ENCODE measurements around the gene RB1. TPM values are rescaled to one million over a fixed set of nuclear protein-coding genes. Genes with fewer than 3 reads are reported as not detected.

Gene RB1
- total and polyA plus RNA-seq, 2 donors (not counting 3 experiments of a cell fraction or from before 2014, with no cell fraction given) = 8.0 to 41.2 TPM

- TF ChIP-seq MAX (IDR thresholded peaks at IDR 0.05; ENCODE audit: insufficient read depth, insufficient read length) (no peak), JUN (IDR thresholded peaks at IDR 0.05; ENCODE audit: borderline replicate concordance, insufficient read depth, insufficient read length, low read depth) (no peak), EZH2 (IDR thresholded peaks at IDR 0.05; ENCODE audit: borderline replicate concordance, low read depth, low read length, severe bottlenecking) (no peak), POLR2AphosphoS5 (IDR thresholded peaks at IDR 0.05; ENCODE audit: insufficient read depth, low read depth, low read length) (no peak), MYC (IDR thresholded peaks at IDR 0.05; ENCODE audit: low read depth, low read length) (no peak)
- FAIRE-seq (no peak), DNase-seq (ENCODE audit: low read depth, low spot score) (no peak)
- ChIA-PET CTCF (interaction anchor here (2.1 to 2.6 kb wide), 3 partner anchors 13 to 189 kb away, joined by 5 to 10 read pairs (median 5); no protein-coding TSS in a partner anchor), POLR2A (no interaction called here)
- BruUV-seq (replicated peaks) = no TSS peak
- H3K9me3 ChIP-seq (replicated peaks; ENCODE audit: control insufficient read depth, insufficient read depth, low read length) = no peaks in the 10 kb centered on the region
- no peak overlapping the region for H3K27ac ChIP-seq (ENCODE audit: insufficient read depth, low read depth, low read length)
- H3K36me3 ChIP-seq (ENCODE audit: control insufficient read depth in 2 of 2, extremely low read depth in 1 of 2, insufficient read depth in 2 of 2, low read length in 2 of 2) = peaks cover 0 to 2% of the 10 kb centered on the region in 2 experiments
- dilution Hi-C loops (cut with MboI; ENCODE audit: extremely low pct_ligation_motif_present, low sequenced_read_pairs) = no loop called here
- H3K4me3 ChIP-seq (replicated peaks in 1 of 3; ENCODE audit: insufficient read depth in 1 of 3, low read depth in 1 of 3, low read length in 3 of 3) = no peak overlapping the region
- no peak overlapping the region for H3K4me2 ChIP-seq (ENCODE audit: insufficient read depth, low read length)
- H2AFZ ChIP-seq (ENCODE audit: low read depth, low read length) = no peak overlapping the region
- no peak overlapping the region for H3K9ac ChIP-seq (replicated peaks; ENCODE audit: extremely low read depth, insufficient read depth, low read length)
- no peaks in the 10 kb centered on the region for H3K27me3 ChIP-seq (ENCODE audit: control insufficient read depth in 2 of 2, insufficient read depth in 2 of 2, low read length in 2 of 2)
- H3K79me2 ChIP-seq (ENCODE audit: control insufficient read depth, insufficient read depth, low read length) = no peaks in the 10 kb centered on the region
- no peaks in the 10 kb centered on the region for H4K20me1 ChIP-seq (replicated peaks; ENCODE audit: control insufficient read depth, extremely low read depth, insufficient read depth, low read length)
- intact Hi-C loops (cut with micrococcal nuclease) = no loop called here
- H3K4me1 ChIP-seq (ENCODE audit: control insufficient read depth, extremely low read depth, insufficient read depth, low read length) = no peaks in the 10 kb centered on the region
- no peaks in the 10 kb centered on the region for H3K9me1 ChIP-seq (replicated peaks; ENCODE audit: control insufficient read depth, extremely low read depth, insufficient read depth, low read length)
These were observed 87.7 kb downstream of the RB1 start for GRCh38 chr13:48391257-48391656.

- H3K4me2 ChIP-seq (ENCODE audit: insufficient read depth, low read length) = no peak overlapping the region
- H2AFZ ChIP-seq (ENCODE audit: low read depth, low read length) = no peak overlapping the region
- ChIA-PET CTCF (interaction anchor here (2.1 to 2.6 kb wide), 3 partner anchors 15 to 187 kb away, joined by 5 to 10 read pairs (median 5); no protein-coding TSS in a partner anchor), POLR2A (no interaction called here)
- H3K36me3 ChIP-seq (ENCODE audit: control insufficient read depth in 2 of 2, extremely low read depth in 1 of 2, insufficient read depth in 2 of 2, low read length in 2 of 2) = peaks cover 0 to 2% of the 10 kb centered on the region in 2 experiments
- H3K9me1 ChIP-seq (replicated peaks; ENCODE audit: control insufficient read depth, extremely low read depth, insufficient read depth, low read length) = no peaks in the 10 kb centered on the region
- intact Hi-C loops (cut with micrococcal nuclease) (no loop called here), dilution Hi-C loops (cut with MboI; ENCODE audit: extremely low pct_ligation_motif_present, low sequenced_read_pairs) (no loop called here)
- DNase-seq (ENCODE audit: low read depth, low spot score) = no peak
- H3K79me2 ChIP-seq (ENCODE audit: control insufficient read depth, insufficient read depth, low read length) = no peaks in the 10 kb centered on the region
- no peak overlapping the region for H3K9ac ChIP-seq (replicated peaks; ENCODE audit: extremely low read depth, insufficient read depth, low read length)
- no peak overlapping the region for H3K4me3 ChIP-seq (replicated peaks in 1 of 3; ENCODE audit: insufficient read depth in 1 of 3, low read depth in 1 of 3, low read length in 3 of 3)
- no peak for TF ChIP-seq EZH2 (IDR thresholded peaks at IDR 0.05; ENCODE audit: borderline replicate concordance, low read depth, low read length, severe bottlenecking)
- TF ChIP-seq MYC (IDR thresholded peaks at IDR 0.05; ENCODE audit: low read depth, low read length) = no peak
- no peak for TF ChIP-seq POLR2A (IDR thresholded peaks at IDR 0.05; ENCODE audit: low read depth, low read length)
- TF ChIP-seq POLR2AphosphoS5 (IDR thresholded peaks at IDR 0.05; ENCODE audit: insufficient read depth, low read depth, low read length) = no peak
- TF ChIP-seq CTCF (IDR thresholded peaks at IDR 0.05; ENCODE audit: extremely low read depth in 1 of 2, insufficient read depth in 1 of 2, low read depth in 1 of 2, low read length in 2 of 2) = no peak
- TF ChIP-seq MAX (IDR thresholded peaks at IDR 0.05; ENCODE audit: insufficient read depth, insufficient read length) = no peak
- TF ChIP-seq JUN (IDR thresholded peaks at IDR 0.05; ENCODE audit: borderline replicate concordance, insufficient read depth, insufficient read length, low read depth) = no peak
- TF ChIP-seq FOS (IDR thresholded peaks at IDR 0.05; ENCODE audit: borderline replicate concordance, insufficient read depth, low read length) = no peak
- TF ChIP-seq GATA2 (IDR thresholded peaks at IDR 0.05; ENCODE audit: insufficient read depth, insufficient read length, low read depth, low read length) = no peak
- no peak for FAIRE-seq
- H4K20me1 ChIP-seq (replicated peaks; ENCODE audit: control insufficient read depth, extremely low read depth, insufficient read depth, low read length) = no peaks in the 10 kb centered on the region
- BruUV-seq (replicated peaks) = no TSS peak
- H3K27ac ChIP-seq (ENCODE audit: insufficient read depth, low read depth, low read length) = no peak overlapping the region
- H3K4me1 ChIP-seq (ENCODE audit: control insufficient read depth, extremely low read depth, insufficient read depth, low read length) = peaks cover 3% of the 10 kb centered on the region
- H3K9me3 ChIP-seq (replicated peaks; ENCODE audit: control insufficient read depth, insufficient read depth, low read length) = no peaks in the 10 kb centered on the region
- H3K27me3 ChIP-seq (ENCODE audit: control insufficient read depth in 2 of 2, insufficient read depth in 2 of 2, low read length in 2 of 2) = no peaks in the 10 kb centered on the region
These were observed 89.6 kb downstream of the RB1 start for GRCh38 chr13:48393030-48393697.

Measured in endothelial cell of umbilical vein (primary cell).